ENCODE data around the gene HTR1D.
"Not testable (repeated sequence)": the region's sequence is repeated elsewhere in the genome, so short reads cannot be mapped to it uniquely, and the experiment has no call there.

Gene HTR1D

DNA sequence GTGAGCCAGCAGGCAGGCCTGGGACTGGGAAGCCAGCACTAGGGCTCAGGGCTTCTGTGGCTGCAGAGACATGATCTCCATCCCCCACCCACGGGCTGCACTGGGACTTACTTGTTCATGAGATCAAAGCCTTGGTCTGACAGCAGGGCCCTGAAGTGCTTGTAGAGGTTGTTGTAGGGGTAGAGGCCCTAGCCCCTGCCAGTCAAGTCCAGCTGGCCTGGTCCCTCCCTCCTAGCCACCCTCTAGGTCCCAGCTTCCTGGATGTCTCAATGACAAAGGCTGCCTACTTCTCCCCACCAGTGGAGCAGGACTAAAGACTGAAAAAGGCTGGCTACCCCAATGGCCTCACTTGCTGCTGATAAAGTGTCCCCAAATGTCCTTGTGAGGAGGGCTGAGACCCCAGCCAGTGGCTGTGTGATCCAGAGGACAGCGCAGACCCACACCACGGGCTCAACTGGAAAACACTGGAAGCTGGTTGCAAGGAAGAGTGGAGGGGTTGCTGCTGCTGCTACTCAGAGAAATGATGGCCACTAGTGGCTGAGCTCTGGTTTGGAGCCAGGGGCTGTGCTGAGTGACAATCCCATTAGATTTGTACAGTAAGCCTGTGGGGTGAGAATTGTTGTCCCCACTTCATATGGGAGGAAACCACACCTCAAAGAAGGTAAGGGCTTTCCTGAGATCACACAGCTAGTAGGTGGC is 1.4 kb downstream of the HTR1D start:
- no peak for DNase-seq

DNA sequence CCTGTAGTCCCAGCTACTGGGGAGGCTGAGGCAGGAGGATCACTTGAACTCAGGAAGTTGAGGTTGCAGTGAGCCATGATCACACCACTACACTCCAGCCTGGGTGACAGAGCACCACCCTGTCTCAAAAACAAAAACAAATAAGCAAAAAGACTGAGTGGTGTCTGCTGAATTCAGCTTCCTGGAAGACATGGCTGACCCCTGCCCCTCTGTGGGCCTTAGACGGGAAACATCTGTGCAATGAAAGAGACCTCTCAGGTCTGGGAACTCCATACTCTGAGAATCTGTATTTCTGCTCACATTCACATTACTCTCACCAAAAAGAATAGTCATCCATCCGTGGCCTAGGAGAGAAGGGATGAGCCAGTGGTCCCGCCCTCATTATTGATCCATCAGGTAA is 2.0 kb downstream of the HTR1D start:
- no peak for DNase-seq

DNA sequence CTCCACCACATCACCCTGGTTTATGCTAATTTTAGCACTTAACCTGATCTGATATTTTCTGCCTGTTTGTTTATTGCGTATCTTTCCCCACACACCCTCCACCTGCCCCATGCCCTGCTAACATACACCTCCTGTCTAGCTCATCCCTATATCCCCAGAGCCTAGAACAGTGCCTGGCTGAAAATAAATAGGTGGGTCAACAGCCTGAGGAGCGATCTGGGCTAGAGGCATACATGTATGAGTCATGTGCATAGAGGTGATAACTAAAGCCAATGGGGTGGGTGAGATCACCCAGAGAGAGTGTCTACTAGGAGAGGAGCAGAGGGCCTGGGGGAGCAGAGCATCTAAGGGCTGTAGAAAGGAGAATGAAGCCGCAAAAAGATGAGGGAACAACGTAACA is 2.7 kb downstream of the HTR1D start:
- no peak for DNase-seq

DNA sequence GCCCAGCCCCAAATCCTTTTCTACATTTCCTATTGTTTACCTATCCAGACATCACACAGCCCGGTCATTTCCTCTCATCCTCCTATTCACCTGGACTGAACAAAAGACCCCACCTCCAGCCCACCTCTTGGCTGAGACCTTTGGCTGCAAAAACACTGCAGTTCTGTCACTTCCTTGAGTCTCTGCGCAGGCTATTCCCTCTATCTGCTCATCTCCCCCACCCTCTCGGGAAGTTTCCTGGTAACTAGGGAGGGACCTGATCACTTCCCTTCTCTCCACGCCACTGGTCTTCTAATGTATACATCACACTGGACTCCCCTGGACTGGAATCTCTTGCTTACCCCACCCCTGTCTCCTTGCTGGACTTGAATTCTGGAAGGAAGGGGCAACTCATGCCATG is 5.3 kb downstream of the HTR1D start:
- DNase-seq, result no peak

DNA sequence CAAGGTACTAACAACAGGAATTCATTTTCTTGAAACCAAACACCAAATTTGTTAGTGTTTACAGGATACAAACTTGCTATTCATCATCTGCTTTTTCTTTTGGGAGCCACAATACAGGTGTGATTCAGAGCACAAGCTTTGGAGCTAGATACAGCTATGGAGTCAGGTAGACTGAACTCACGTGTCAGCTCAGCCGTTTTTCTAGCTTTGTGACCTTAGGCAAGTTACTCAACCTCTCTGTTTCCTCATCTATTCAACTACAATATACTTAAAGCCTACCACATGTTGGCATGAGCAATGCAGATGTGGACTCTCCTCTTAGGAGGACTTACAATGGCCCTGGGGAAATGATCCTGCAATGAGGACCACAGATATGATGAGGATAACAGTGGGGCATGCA is 6.3 kb downstream of the HTR1D start:
- DNase-seq, result no peak

DNA sequence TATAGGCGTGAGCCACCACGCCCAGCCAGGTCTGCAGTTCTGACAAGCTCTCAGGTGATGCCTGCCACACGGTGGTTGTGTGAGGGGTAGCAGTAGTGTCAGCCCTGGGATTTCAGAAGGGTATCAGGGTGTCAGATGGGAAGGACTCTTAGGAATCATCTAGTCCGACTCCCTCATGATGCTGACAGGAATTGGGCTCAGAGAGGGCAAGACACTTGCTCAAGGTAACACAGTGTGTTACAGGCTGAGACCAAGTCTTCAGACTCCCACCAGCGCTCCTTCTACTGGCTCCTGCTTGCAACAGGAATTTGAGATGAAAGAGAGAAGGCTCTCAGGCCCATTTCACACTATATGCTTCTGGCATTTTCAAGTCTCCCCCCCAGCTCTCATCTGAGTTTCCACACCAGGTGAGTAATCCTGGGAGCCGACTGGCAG is 6.9 kb downstream of the HTR1D start:
- DNase-seq, result no peak

DNA sequence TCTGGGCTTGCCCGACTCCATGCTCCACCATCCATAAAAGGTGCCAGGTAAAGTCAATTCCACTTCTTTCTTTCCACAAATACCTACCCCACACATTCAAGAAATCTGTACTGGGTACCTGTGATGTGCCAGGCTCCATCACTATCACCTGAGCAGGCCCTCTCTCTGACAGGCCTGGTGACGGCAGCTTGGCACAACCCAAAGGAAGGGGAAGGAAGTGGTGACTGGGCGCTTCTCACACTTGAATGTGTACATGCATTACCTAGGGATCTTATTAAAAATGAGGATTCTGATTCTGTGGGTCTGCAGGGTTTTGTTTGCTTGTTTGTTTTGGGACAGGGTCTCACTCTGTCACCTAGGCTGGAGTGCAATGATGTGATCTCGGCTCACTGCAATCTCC is 7.5 kb downstream of the HTR1D start:
- no peak for DNase-seq

DNA sequence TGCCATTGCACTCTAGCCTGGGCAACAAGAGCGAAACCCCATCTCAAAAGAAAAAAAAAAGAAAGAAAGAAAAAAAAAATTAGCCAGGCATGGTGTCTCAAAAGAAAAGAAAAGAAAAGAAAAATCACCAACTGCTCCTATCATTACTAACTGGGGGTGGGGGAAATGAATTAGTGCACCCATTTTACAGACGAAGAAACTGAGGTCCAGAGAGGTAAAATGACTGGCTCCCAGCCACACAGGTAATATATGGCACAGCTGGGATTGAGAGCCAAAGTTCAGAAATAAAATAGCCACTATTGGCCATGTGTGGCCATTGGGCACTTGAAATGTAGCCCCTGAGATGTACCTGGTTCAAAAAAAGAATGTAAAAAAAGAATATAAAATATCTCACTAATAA is 8.8 kb downstream of the HTR1D start:
- no peak for DNase-seq

DNA sequence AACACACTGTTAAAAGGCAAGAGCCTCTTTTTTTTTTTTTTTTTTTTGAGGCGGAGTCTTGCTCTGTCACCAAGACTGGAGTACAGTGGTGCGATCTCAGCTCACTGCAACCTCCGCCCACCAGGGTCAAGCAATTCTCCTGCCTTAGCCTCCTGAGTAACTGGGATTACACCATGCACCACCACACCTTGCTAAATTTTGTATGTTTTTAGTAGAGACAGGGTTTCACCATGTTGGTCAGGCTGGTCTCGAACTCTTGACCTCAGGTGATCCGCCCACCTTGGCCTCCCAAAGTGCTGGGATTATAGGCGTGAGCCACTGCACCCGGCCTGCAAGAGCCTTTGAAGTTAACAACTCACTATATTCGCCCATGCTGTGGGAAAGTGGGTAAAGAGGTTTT is 9.6 kb downstream of the HTR1D start:
- DNase-seq, result not testable (repeated sequence)

DNA sequence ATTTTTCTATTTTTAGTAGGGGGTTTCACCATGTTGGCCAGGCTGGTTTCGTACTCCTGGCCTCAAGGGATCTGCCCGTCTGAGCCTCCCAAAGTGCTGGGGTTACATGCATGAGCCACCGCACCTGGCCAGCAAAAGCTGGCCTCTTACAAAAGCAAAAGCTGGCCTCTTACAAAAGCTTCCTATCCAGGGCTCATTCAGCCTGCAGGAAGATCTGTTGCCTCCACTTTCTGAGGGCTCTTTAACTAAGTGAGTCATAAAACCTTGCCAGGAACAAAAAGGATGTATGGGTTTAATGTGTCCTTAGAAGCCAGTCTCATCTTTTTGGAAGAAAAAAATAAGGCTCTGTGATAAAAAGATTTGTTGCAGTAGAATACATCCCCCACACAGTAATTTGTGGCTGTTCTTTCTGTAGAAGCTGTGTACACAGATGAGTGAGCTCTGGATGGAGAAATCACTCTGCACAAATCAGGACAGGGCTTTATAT is 15.0 kb downstream of the HTR1D start:
- no peak for DNase-seq

DNA sequence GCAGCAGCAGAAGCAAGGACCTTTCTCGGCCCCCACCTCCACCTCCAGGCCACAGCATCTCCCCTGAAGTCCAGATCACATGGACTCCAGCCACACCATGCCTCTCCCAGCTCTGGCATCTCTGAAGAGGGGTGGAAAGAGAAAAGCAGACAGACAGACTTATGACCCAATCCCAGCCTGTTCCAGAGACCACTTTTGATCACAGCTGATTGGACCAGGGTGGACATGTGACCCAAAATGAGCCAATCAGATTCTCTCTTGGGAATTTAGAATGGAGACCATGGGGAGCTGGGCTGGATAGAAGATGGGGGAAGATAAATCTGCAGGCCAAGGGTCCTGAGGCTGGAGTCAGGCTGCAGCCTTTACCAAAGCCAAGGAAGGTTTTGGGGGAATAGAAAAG is 16.4 kb downstream of the HTR1D start:
- no peak for DNase-seq

DNA sequence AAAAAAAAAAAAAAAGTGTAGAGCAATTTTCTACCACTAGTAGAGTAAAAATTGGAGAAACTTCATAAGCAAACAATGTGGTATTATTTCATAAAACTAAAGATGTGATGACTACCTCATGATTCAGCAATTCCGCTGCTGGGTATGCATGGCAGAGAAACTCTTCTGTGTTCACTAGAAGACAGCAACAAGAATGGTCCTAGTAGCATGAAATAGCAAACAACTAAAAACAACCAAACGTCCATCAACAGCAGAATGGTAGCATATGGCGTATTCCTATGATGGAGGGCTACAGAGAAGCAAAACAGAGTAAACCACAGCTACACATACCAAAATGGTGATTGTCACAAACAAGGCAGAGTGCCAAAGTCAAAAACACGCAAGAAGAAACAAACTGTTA is 18.9 kb downstream of the HTR1D start:
- DNase-seq, result no peak

DNA sequence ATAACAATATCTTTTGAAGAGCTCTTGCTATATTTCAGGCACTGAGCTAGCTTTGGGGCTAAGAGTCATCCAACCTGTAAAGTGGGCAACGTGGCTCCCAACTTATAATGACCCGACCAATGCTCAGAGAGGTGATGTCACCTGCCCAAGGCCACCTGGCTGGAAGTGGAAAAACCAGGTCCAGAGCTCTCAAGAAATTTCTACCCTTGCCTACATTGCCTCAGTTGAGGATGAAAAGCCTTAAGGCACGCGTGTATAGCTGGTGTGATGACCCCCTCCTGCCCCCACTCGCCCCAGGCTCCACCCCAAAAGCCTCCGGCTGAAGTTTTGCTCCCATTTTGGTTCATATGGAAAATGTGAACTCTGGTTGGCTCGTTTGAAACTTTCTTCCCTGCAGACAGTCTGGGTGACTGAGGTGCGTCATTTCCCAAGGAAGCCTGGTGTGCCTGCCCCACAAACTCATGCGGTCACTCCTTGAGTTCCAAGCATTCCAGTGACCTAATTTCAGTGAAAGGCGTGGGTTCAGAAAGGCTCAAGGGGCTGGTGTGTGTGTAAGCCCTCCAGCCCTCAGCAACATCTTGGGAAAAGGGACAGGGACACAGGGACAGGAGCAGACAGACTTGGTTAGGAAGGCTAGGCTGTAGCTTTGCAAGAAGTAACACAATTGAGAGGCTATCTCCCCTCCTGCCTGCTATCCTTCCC is 20.5 kb downstream of the HTR1D start:
- DNase-seq, result no peak

DNA sequence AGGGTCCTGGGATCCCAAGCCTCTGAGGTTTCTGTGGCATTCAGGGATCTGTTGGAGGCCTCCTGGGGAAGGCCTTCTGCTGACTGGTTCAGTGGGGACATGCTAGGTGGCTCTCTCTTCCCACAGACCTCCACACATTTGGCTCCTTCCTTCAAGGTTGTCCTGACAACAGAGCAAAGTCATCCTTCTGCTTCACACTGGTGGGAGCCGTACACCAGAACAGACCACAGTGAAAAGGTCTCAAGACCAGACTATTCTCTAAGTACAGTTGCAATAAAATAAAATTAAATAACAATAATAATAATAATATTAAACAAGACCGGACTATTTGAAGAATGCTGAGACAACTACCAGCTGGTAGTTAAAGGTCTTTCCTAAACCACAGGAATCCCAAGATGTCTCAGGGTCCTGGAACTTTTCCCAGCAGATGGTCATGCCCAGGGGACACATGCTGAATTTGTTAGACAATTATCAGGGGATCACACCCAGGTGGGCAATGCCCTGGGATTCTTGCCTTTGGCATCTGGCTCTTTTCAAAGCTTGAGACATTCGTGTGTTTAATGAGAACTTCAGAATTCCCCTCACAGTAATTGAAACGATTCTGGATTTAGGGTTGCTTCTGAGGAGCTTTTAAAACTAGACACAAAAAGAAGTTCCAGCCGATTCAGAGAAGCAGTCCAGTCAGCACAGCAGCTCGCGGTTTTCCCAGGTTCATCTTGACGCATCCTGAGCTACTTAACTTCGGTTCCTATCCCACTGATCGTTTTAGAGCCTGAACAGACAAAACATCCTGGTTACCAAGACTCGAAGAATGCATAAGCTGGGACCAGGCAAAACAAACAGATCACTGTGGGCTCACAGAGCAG is 22.9 kb downstream of the HTR1D start:
- DNase-seq, result no peak

DNA sequence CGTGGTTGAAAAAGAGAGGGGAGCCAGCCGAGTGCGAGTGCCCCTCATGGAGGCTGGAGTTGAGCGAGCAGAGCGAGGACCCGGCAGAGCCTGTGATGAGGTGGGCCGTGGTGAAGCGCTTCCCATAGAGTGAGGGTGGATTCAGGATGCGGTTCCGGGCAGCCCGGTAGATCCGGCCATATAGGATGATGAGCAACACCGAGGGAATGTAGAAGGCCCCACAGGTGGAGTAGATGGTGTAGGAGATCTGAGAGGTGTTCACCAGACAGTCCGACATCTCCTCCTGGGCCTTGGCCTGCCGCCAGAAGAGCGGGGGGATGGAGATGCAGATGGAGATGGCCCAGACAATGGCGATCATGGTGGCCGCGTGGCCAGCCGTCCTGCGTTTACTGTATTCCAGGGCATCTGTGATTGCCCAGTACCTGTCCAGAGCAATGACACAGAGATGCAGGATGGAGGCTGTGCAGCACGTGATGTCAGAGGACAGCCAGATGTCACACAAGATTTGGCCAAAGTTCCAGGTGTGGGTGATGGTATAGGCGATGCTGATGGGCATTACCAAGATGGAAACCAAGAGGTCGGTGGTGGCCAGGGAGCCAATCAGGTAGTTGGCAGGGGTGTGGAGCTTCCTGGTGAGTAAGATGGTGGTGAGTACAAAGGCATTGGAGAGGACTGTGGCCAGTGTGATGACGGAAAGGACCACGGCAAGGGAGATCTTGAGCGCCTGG is 23.7 kb downstream of the HTR1D start:
- no peak for DNase-seq

DNA sequence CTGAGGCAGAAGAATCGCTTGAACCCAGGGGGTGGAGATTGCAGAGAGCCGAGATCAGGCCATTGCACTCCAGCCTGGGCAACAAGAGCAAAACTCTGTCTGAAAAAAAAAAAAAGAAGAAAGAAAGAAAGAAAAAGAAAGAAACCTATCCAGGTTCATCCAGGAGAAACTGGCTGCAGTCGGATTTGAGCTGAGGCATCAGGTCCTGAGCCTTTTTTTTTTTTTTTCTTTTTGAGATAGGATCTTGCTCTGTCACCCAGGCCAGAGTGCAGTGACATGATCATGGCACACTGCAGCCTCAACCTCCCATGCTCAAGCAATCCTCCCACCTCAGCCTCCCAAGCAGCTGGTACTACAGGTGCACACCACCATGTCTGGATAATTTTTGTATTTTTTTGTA is 26.1 kb downstream of the HTR1D start:
- no peak for DNase-seq

DNA sequence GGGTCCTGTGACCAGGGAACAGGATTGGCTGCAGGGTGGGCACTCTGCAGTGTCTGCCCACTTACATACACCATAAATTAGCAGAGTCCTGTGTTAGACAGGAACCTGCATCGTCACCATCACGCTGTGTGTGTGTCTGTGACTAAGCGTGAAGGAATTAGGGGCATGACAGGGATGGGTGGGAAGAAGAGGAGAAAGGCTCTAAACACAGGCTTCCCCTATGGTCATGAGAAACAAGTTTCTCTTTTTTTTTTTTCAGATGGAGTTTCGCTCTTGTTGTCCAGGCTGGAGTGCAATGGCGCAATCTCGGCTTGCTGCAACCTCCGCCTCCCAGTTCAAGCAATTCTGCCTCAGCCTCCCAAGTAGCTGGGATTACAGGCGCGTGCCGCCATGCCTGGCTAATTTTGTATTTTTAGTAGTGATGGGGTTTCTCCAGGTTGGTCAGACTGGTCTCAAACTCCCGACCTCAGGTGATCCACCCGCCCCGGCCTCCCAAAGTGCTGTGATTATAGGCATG is 28.3 kb downstream of the HTR1D start:
- not testable (repeated sequence) for DNase-seq

DNA sequence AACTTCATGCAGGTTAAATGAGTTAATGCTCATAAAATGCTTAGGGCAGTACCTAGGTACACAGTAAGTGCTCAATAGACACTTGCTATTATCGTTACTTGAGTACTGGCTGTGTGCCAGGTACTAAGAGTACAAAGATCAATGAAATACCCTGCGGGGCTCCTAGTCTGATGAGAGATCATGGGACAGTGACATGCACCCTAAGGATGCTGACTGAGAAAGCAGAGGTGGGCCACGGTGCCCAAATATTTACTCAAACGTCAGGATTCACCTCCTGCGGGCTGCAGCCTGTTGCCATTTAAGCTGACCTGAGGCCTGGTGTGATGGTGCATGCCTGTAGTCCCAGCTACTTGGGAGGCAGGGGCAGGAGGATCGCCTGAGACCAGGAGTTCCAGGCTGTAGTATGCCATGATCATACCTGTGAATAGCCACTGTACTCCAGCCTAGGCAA is 28.8 kb downstream of the HTR1D start:
- no peak for DNase-seq

DNA sequence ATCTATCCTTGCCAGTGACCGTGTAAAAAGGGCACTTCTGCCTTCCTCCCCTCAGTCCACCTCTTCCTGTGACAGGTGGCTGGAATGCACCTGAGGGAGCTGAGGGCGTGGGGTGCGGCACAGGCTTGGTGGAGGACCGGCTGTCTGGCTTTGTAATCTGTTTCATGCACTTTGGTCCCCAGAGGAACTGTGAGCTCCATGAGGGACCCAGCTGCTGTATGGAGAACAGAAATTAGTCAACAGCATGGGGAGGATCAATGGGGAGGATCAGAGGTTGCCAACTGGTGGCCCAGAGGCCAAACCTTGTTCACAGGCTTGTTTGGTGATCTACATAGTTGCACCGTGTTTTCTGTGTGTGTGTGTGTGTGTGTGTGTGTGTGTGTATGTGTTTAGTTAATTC is 29.7 kb downstream of the HTR1D start:
- no peak for DNase-seq

DNA sequence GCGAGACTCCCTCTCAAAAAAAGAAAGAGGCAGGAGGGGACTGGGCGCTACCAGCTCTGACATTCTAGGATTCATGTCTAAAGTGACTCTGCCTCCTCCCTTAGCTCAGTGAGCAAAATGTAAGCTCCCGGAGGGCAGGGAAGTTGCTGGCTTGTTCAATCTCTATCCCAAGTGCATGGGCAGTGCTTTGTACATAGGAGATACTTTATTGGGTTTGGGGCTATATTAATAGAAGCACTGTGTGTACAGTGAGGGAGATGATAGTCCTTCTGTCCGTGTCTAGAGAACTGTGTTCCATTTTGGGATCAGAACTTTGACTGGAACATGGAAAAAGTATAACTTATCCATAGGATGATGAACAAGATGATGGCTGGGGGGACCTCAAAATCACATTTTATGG is 31.9 kb downstream of the HTR1D start:
- no peak for DNase-seq

DNA sequence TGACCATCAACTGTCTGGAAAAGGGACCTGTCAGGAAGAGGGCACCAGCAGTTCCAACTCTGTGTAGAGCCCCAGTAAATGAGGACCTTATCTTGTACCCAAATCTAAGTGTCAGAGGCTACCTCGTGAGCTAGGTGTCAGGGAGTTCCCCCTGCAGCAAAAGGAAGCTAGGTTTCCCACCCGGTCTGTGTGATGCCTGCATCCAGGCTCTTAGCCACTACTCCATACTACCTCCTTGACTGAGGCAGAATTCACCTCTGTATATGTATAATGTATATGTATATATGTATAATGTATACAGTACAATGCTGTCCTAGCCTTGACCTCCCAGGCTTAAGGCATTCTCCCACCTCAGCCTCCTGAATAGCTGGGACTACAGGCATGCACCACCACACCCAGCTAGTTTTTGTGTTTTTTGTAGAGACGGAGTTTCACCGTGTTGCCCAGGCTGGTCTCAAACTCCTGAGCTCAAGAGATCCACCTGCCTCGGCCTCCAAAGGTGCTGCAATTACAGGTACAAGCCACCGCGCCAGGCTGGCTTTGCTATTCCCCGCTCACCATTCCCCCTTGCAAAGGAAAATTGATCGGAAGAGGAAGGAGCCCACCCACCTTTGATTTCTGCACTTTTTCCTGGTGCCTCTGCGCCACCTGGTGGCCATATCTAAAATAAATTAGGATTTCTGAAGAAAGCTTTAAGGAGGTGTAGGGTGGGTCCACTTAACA is 32.9 kb downstream of the HTR1D start:
- peak; percentile 5 to 29 for DNase-seq

DNA sequence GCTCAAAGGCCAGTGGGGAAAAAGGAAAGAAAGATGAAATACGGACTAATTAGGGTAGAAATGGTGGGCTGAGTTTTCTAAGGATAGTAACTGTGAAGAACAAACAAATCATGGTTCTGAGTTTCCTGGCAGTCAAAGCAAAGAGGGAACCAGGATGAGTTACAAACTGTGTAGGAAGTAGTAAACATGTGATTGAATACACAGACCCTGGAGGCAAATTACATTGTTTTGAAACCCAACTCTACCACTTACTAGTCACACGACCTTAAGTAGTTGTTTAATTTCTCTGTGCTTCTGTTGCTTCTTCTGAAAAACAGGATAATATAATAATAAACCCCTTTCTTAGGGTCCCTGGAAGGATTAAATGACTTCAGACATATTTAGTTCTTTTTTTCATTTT is 37.4 kb downstream of the HTR1D start:
- DNase-seq, result no peak
